ENCODE results near the gene POC1A.
"Not testable (repeated sequence)": the region's sequence is repeated elsewhere in the genome, so short reads cannot be mapped to it uniquely, and the experiment has no call there.

POC1A gene

GRCh38 chr3:52053307-52054304 is 100.6 kb downstream of the POC1A start:
- no peak overlapping the region for H3K4me3 ChIP-seq (ENCODE audit: low read depth, low read length)

DNA sequence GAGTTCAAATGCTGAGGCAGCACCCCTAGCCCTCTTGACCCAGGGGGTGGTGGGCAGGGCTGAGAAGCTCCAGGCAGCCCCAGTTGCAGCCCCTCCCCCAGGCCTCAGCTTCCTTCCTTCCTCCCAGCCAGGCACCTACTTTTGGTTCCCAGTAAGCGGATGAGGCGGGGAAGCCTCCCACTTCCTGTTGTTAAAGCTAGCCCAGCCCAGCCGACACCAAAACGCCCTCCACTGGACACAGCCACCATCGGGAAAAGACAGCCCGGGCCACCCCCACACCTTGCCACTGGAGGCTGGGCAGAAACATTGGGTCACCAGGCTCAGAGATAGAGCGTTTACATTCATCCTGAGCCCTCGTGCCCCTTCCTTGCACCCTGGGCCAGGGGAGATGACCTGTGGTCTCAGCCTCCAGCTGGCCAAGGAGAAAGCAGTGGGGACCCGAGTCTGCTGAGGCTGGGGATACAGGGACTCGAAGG is 101.4 kb downstream of the POC1A start:
- H3K4me3 ChIP-seq (ENCODE audit: low read depth, low read length): no peak overlapping the region

- H3K4me3 ChIP-seq (ENCODE audit: low read depth, low read length): no peak overlapping the region
These were observed 102.8 kb downstream of the POC1A start for GRCh38 chr3:52051444-52051843.

- no peak overlapping the region for H3K4me3 ChIP-seq (ENCODE audit: low read depth, low read length)
These were observed 103.7 kb downstream of the POC1A start for GRCh38 chr3:52050571-52050970.

- no peak overlapping the region for H3K4me3 ChIP-seq (ENCODE audit: low read depth, low read length)
These were observed 104.7 kb downstream of the POC1A start for GRCh38 chr3:52049503-52049902.

DNA sequence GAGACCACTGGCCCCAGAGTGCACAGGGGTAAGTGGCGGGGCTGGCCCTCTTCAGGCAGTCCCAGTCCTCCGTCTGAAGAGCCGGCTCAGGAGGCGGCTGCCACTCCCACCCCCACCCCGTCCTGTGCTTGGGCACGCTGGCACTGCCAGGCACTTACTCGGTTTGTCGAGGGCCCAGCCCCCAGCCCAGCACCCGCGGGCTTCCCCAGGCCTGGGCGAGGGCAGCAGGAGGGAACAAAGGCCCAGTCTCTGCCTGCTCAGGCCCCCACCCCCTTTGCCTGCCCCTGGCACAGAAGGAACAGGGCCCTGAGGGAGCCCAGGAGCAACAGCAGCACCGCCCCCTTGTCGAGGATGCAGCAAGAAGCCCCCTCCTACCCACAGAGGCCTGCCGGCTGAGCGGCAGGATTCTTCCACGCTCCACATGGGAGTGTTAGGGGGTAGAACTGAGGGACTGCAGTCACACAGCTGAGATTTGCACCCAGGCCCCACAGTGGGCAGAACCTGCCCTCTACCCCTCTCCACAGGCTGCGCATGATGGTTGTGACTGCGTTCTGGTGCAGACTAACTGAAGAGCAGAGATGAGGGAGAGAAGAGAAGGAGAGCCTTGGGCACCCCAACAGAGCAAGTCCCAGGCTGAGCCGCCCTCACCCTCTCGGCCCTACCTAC is 106.8 kb downstream of the POC1A start:
- no peak overlapping the region for H3K4me3 ChIP-seq (ENCODE audit: low read depth, low read length)

DNA sequence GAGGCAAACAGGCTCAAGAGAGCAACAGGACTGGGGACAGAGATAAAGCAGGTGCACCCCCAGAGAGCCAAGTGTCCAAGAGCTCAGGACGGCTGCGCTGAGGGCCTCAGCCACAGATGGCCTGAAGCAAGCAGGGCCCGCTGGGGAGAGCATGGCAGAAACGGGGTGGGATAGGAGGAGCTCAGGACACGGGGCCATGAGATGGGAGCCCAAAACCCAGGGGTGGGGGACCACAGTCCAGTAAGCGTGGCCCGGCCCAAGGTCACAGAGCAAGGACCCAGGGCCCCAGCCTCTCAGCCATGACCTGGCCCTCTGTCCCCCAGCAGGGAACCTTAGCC is 107.4 kb downstream of the POC1A start:
- no peak overlapping the region for H3K4me3 ChIP-seq (ENCODE audit: low read depth, low read length)

GRCh38 chr3:52046186-52046901 is 107.9 kb downstream of the POC1A start:
- H3K4me3 ChIP-seq (ENCODE audit: low read depth, low read length): no peak overlapping the region

DNA sequence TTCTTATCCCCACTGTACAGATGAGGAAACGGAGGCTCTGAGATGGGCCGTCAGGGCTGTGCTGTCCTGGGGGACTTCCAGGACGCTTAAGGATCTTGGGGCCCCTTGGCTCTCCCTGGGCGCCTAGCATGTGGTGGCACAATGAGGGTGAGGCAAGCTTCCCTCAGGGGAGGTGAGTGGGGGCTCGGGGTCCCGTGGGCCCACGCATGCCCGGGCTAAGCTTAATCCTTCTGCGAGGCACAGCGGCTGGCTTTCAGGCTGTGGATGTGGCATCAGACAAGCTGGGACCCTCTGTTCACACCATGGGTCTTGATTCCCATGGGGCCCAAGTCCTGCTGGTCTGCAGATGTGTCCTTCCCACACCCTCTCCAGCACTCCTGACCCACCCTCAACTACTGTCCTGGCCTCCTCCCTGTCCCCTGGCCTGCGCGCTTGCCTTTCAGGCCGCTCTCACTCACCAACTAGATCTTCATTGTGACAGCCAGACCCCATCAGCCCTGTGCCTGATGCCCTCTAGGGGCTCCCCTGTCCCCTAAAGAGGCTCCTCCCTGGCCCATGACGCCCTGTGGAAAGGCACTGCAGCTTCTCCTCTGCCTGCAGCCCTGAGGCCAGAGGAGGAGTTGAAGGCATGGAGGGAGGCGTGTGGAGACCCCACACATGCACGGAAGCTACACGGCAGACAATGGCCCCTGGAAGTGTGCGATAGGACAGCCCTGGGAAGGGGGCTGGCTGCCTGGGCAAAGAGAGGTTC is 109.2 kb downstream of the POC1A start:
- H3K4me3 ChIP-seq (ENCODE audit: low read depth, low read length): no peak overlapping the region

DNA sequence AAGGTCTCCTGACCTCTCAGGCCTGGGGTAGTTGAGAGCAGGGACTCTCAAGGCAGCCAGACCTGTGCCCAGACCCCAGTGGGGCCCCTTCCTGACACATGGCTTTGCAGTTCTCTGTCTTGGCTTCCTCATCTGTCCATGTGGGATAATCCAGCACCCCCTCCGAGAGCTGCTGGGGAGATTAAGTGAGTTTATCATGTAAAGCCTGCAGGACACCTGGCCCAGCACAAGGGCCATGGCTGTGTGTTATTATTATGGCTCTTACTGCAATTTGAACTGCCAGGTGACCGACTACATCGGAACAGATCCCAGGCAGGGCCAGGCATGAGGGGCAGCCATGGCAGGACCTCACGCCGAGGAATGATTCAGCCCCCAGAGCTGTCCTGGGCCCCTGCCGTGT is 110.5 kb downstream of the POC1A start:
- no peak overlapping the region for H3K4me3 ChIP-seq (ENCODE audit: low read depth, low read length)

GRCh38 chr3:52043039-52043438 is 111.2 kb downstream of the POC1A start:
- not testable (repeated sequence) for H3K4me3 ChIP-seq (ENCODE audit: low read depth, low read length)

DNA sequence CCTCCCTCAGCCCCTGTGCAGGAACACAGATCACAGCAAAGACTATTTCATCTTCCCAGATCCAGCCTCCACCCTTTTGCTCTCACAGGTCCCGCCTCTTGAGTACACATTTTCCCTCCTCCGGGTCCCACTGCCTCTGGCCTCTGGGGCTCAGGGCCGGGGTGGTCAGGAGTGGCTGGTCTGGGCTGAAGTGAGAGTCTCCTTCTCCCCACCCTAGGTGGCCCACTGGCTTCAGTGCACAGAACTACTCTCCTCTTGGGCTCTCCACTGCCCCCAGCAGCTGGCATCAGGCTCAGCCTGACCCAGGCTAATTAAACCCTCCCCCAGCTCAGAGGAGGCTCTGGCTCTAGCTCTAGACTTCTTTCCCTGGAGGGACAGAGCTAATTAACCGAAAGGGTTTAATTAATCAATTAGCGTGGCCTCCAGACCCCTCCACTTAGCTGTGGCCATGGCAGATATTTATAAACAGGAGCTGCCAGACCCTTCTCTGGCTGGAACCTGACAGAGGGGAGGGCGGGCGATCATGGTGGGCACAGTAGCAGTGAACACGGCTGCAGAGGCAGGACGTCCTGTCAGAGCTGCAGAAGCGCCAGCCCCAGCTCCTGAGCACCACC is 113.0 kb downstream of the POC1A start:
- H3K4me3 ChIP-seq (ENCODE audit: low read depth, low read length): no peak overlapping the region

DNA sequence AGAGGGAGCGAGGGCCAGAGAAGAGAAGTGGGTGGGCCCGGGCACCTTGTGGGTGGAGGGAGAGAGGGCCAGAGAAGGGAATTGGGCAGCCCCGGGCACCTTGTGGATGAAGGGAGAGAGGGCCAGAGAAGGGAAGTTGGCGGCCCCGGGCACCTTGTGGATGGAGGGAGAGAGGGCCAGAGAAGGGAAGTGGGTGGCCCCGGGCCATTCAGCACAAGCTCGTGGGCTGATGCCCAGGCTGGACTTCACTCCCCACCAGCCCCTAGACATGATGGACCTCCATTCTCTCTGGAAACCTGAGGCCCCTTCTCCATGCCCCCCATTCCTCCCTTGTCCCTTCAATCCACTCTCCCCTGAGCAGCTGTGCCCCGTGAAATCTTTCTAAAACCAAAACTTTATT is 113.6 kb downstream of the POC1A start:
- no peak overlapping the region for H3K4me3 ChIP-seq (ENCODE audit: low read depth, low read length)

DNA sequence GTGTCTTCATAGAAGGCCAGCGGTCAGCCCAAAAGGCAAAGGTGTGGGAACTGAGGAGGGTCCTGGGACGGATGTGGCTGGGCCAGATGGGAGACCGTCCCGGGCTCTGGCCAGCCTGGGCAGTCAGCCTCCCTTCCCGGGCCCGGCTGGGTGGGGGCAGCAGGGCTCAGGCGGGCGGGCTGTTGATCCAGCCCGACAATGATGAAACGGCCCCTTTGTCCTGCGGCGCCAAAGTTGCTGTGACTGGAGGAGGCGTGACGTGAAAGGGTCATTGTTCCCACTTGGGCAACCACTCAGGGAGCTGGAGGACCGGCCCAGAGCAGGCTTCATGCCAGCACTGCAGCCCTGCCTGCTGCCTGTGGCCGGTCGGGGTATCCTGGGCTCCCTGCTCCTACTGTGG is 114.4 kb downstream of the POC1A start:
- no peak overlapping the region for H3K4me3 ChIP-seq (ENCODE audit: low read depth, low read length)

- no peak overlapping the region for H3K4me3 ChIP-seq (ENCODE audit: low read depth, low read length)
These were observed 114.8 kb downstream of the POC1A start for GRCh38 chr3:52039426-52039825.

GRCh38 chr3:52038227-52038626 is 116.0 kb downstream of the POC1A start:
- H3K4me3 ChIP-seq (ENCODE audit: low read depth, low read length): no peak overlapping the region

DNA sequence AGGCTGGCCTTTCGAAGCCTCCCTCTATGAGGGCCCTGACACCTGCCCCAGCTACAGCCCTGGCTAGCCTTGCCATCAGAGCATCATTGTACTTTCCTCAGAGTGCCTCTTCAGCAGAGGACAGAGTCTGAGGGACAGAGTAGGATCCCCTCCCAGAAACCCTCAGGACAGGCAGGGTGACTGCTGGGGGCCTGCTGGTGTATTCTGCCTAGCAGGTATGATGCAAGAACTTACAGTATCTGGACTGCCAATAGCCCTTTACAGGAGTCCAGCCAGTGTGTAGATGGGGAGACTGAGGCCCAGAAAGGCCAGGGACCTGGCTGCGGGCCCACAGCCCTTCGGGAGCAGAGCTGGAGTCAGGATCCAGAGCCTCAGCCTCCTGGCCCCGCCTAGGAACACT is 116.9 kb downstream of the POC1A start:
- H3K4me3 ChIP-seq (ENCODE audit: low read depth, low read length): no peak overlapping the region

- no peak overlapping the region for H3K4me3 ChIP-seq (ENCODE audit: low read depth, low read length)
These were observed 117.4 kb downstream of the POC1A start for GRCh38 chr3:52036829-52037228.

DNA sequence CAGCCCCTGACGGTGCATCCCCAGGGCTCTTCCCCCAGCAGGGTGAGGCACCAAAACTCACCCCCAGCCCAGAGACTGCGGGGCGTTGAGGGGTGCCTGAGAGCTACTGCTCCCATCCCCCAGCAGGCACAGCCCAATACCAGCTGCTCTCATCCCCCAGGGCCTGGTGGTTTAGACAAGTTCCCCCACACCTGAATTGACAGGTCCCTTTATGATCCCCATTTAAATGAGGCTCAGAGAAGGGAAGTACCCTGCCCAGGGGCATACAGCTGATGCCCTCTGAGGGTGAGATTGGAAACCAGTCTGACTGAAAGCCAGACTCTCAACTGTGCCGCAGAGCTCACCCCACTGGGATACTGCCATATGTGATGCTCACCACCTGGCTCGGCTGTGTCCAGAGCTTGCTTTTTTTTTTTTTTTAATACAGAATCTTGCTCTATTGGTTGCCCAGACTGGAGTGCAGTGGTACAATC is 118.0 kb downstream of the POC1A start:
- no peak overlapping the region for H3K4me3 ChIP-seq (ENCODE audit: low read depth, low read length)

DNA sequence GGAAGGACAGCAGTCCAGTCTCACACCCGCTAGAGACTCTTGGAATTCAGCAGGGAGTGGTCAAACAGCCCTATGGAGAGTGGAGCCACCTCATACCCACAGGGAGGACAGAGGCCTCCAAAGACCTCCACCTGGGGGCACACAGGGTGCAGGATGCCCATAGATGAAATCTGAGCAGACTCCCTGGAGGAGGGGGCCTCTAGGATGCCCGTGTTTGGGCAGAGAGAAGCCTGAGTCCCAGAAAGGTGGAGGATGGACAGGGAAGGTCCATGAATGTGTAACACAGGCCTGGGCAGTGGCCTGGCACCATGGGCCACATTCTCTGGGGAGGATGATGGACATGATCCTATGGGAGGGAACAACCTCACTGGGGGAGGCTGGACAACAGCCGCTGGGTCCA is 119.6 kb downstream of the POC1A start:
- no peak overlapping the region for H3K4me3 ChIP-seq (ENCODE audit: low read depth, low read length)

All from iPS-11a (cell line).